Endothelial cell of umbilical vein (primary cell): ENCODE results near the gene INPP5K. TPM values are rescaled to one million over a fixed set of nuclear protein-coding genes. Genes with fewer than 3 reads are reported as not detected.

ENCODE experiments used
- BruUV-seq: library from RNA; stranded (reverse); fragments of 400-500 nt; replicated peaks from 2 replicates; lab custom pipeline; 2021; lab: Mats Ljungman, UMichigan
- CTCF ChIA-PET: fragments of 300-600, 350-600 bp; sonication (Branson Sonifier 250); formaldehyde crosslinking; loops from one replicate; lab custom pipeline; 2021; ENCODE audit warnings: antibody characterized with exemption, inconsistent platforms; lab: Charles Lee
- POLR2A ChIA-PET: fragments of 300-600, 350-600 bp; sonication (Branson Sonifier 250); formaldehyde crosslinking; loops from one replicate; lab custom pipeline; 2021; ENCODE audit warnings: antibody characterized with exemption, inconsistent platforms; lab: Charles Lee
- DNase-seq: peaks from one replicate; pipeline ENCODE4 v3.0.0-alpha.2; 2011; ENCODE audit warnings: low read depth, low spot score
- FAIRE-seq: peaks from 2 replicates; lab custom pipeline; 2011; peaks lifted over from hg19 to GRCh38; lab: Jason Lieb, UNC
- H2AFZ ChIP-seq: 2 replicates; pipeline ENCODE4 v1.6.0; 2012; ENCODE audit warnings: low read depth, low read length, control low read depth, inconsistent platforms
- H3K27ac ChIP-seq: 2 replicates; pipeline ENCODE4 v1.5.1; 2011; ENCODE audit warnings: low read depth, mild to moderate bottlenecking, control low read depth, low read length, moderate library complexity; ENCODE audit not compliant: insufficient read depth
- H3K27me3 ChIP-seq, 2 experiments: 2 replicates each; pipeline versions ENCODE4 v1.6.0 to v1.6.1; 2011; ENCODE audit warnings: low read length in 2 of 2, mixed read lengths in 1 of 2; ENCODE audit not compliant: control insufficient read depth in 2 of 2, insufficient read depth in 2 of 2
- H3K36me3 ChIP-seq, 2 experiments: 2 replicates in 1 of 2; 3 replicates in 1 of 2; pipeline ENCODE4 v1.5.1; 2011; ENCODE audit warnings: low read length in 2 of 2, mild to moderate bottlenecking in 1 of 2, moderate library complexity in 1 of 2; ENCODE audit not compliant: control insufficient read depth in 2 of 2, insufficient read depth in 2 of 2; ENCODE audit errors: extremely low read depth in 1 of 2
- H3K4me1 ChIP-seq: 3 replicates; pipeline ENCODE4 v1.5.1; 2011; ENCODE audit warnings: mild to moderate bottlenecking, low read length; ENCODE audit not compliant: control insufficient read depth, insufficient read depth; ENCODE audit errors: extremely low read depth
- H3K4me2 ChIP-seq: 2 replicates; pipeline ENCODE4 v1.6.1; 2011; ENCODE audit warnings: low read length, control low read depth, mixed read lengths; ENCODE audit not compliant: insufficient read depth
- H3K4me3 ChIP-seq, 3 experiments: fragments of 200-600 bp in 1 of 3; sonication (generic), shearing (Covaris generic) in 1 of 3; replicated peaks in 1 of 3; 2 replicates each; pipeline ENCODE4 v1.5.1; 2011 to 2016; ENCODE audit warnings: control low read depth in 3 of 3, low read length in 3 of 3, mild to moderate bottlenecking in 2 of 3, inconsistent platforms in 1 of 3, low read depth in 1 of 3, moderate library complexity in 1 of 3; ENCODE audit not compliant: insufficient read depth in 1 of 3
- H3K79me2 ChIP-seq: 2 replicates; pipeline ENCODE4 v1.6.0; 2012; ENCODE audit warnings: low read length, inconsistent platforms; ENCODE audit not compliant: control insufficient read depth, insufficient read depth
- H3K9ac ChIP-seq: replicated peaks from 2 replicates; pipeline ENCODE3; 2011; ENCODE audit warnings: low read length, control low read depth; ENCODE audit not compliant: insufficient read depth; ENCODE audit errors: extremely low read depth
- H3K9me1 ChIP-seq: replicated peaks from 3 replicates; pipeline ENCODE4 v1.6.0; 2011; ENCODE audit warnings: mild to moderate bottlenecking, low read length; ENCODE audit not compliant: control insufficient read depth, insufficient read depth; ENCODE audit errors: extremely low read depth
- H3K9me3 ChIP-seq: replicated peaks from 2 replicates; pipeline ENCODE4 v1.5.1; 2012; ENCODE audit warnings: low read length, inconsistent platforms; ENCODE audit not compliant: control insufficient read depth, insufficient read depth
- H4K20me1 ChIP-seq: replicated peaks from 2 replicates; pipeline ENCODE3; 2011; ENCODE audit warnings: mild to moderate bottlenecking, low read length; ENCODE audit not compliant: control insufficient read depth, insufficient read depth; ENCODE audit errors: extremely low read depth
- EZH2 ChIP-seq: IDR thresholded peaks from 2 replicates; pipeline ENCODE4 v1.6.1; 2012; ENCODE audit warnings: borderline replicate concordance, low read depth, mild to moderate bottlenecking, moderate library complexity, low read length, inconsistent platforms; ENCODE audit not compliant: severe bottlenecking
- FOS ChIP-seq: IDR thresholded peaks from 2 replicates; pipeline ENCODE4 v1.6.1; 2011; ENCODE audit warnings: mild to moderate bottlenecking, low read length, moderate library complexity, borderline replicate concordance; ENCODE audit not compliant: insufficient read depth
- GATA2 ChIP-seq: IDR thresholded peaks from 2 replicates; pipeline ENCODE4 v1.7.0; 2011; ENCODE audit warnings: low read depth, mild to moderate bottlenecking, moderate library complexity, mixed read lengths, low read length; ENCODE audit not compliant: insufficient read length, insufficient read depth
- MYC ChIP-seq: IDR thresholded peaks from one replicate; pipeline ENCODE4 v1.6.1; 2011; ENCODE audit warnings: mild to moderate bottlenecking, low read depth, low read length
- POLR2A ChIP-seq: IDR thresholded peaks from 2 replicates; pipeline ENCODE4 v1.6.1; 2012; ENCODE audit warnings: low read depth, mild to moderate bottlenecking, control low read depth, low read length
- POLR2AphosphoS5 ChIP-seq: IDR thresholded peaks from 2 replicates; pipeline ENCODE4 v1.6.1; 2012; ENCODE audit warnings: low read depth, mild to moderate bottlenecking, control low read depth, low read length, moderate library complexity; ENCODE audit not compliant: insufficient read depth
- dilution Hi-C: fragments of 300-500 bp; cut with MboI; formaldehyde crosslinking; loops from one replicate; pipeline ENCODE4 v1.15.0; 2019; ENCODE audit warnings: low sequenced_read_pairs; ENCODE audit not compliant: extremely low pct_ligation_motif_present
- intact Hi-C: fragments of 100-400 bp; cut with micrococcal nuclease; formaldehyde crosslinking; loops from one replicate; pipeline ENCODE4 v1.10.0; 2022
- polyA plus RNA-seq, 4 experiments: library from polyadenylated mRNA; depleted of rRNA in 3 of 4; stranded (reverse) in 3 of 4; unstranded in 1 of 4; fragments of >200 nt; gene quantifications; 2 replicates each; pipeline versions ENCODE4 v1.2.1 to v1.2.3, GENCODE V29; 2011 to 2012; ENCODE audit warnings: missing spikeins in 1 of 4
- total RNA-seq: library from RNA; stranded (reverse); gene quantifications from 2 replicates; pipeline ENCODE4 v1.2.3, GENCODE V29; 2021

The INPP5K gene
- total and polyA plus RNA-seq, 2 donors (not counting 3 experiments of a cell fraction or from before 2014, with no cell fraction given): 44.2 to 54.1 TPM

- dilution Hi-C loops: no loop called here
- DNase-seq (no peak), FAIRE-seq (no peak)
- ChIA-PET CTCF (interaction anchor here (2.0 kb wide), 1 partner anchor 85 kb away, joined by 5 read pairs; no protein-coding TSS in a partner anchor), POLR2A (no interaction called here)
- no peaks in the 10 kb centered on the region for H3K9me3 ChIP-seq
- TF ChIP-seq GATA2: no peak
- no peak for TF ChIP-seq POLR2AphosphoS5
- no peak for TF ChIP-seq POLR2A
- H3K27me3 ChIP-seq: no peaks in the 10 kb centered on the region
- H3K9ac ChIP-seq: no peak overlapping the region
- no peaks in the 10 kb centered on the region for H3K9me1 ChIP-seq
- no peak overlapping the region for H3K4me3 ChIP-seq
- no TSS peak for BruUV-seq
- H3K79me2 ChIP-seq: no peaks in the 10 kb centered on the region
- no peak overlapping the region for H2AFZ ChIP-seq
- H3K36me3 ChIP-seq: peaks cover 7 to 38% of the 10 kb centered on the region in 2 experiments
- H3K4me2 ChIP-seq: no peak overlapping the region
- no peaks in the 10 kb centered on the region for H4K20me1 ChIP-seq
- no peak overlapping the region for H3K27ac ChIP-seq
- no peaks in the 10 kb centered on the region for H3K4me1 ChIP-seq
- intact Hi-C loops: no loop called here
Measured at GRCh38 chr17:1545618-1546017, 29.2 kb upstream of the INPP5K start.

DNA sequence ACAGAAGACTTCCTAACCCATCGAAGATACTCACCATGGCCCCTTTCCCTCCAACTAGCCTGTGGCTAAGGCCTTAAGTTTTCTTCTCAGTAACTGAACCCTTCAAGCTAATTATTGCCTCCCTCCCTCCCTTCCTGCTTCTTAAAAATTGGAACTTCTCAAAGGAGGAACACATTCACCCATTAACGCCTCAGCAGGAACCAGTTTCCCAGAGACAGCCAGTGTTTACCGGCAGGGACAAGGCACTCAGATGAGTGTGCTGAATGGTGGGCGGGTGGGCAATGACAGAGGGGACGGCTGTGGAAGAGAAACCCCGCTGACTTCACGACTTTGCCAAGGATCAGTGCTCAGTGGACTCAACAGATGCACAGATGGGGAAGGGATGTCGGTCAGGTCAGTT, 25.9 kb upstream of the INPP5K start:
- Histone ChIP-seq H3K9ac (no peak overlapping the region), H3K27me3 (no peaks in the 10 kb centered on the region), H3K9me1 (no peaks in the 10 kb centered on the region), H4K20me1 (no peaks in the 10 kb centered on the region), H3K27ac (no peak overlapping the region), H3K9me3 (no peaks in the 10 kb centered on the region), H3K4me1 (no peaks in the 10 kb centered on the region), H3K36me3 (peaks cover 10 to 33% of the 10 kb centered on the region in 2 experiments), H3K4me2 (no peak overlapping the region), H3K4me3 (no peak overlapping the region), H2AFZ (no peak overlapping the region), H3K79me2 (no peaks in the 10 kb centered on the region)
- no TSS peak for BruUV-seq
- intact Hi-C loops (no loop called here), dilution Hi-C loops (no loop called here)
- ChIA-PET CTCF (interaction anchor here (1.3 to 1.6 kb wide), 2 partner anchors 7 to 88 kb away, joined by 3 read pairs; no protein-coding TSS in a partner anchor), POLR2A (no interaction called here)
- TF ChIP-seq EZH2 (no peak), FOS (no peak), MYC (no peak), GATA2 (no peak)
- FAIRE-seq: no peak
- no peak for DNase-seq
